Transverse colon (tissue), 3 donors: ENCODE measurements around the gene CEACAM1.

ENCODE experiments used
- CTCF ChIP-seq, 5 experiments: fragments of 200-600 bp in 3 of 5; fragments of 450-650 bp in 2 of 5; sonication (generic) in 3 of 5; IDR thresholded peaks; 1 replicate in 2 of 5; 2 replicates in 3 of 5; pipeline ENCODE4 v1.5.1; 2016 to 2017; ENCODE audit warnings: antibody characterized with exemption in 5 of 5, inconsistent platforms in 3 of 5, mild to moderate bottlenecking in 2 of 5, moderate library complexity in 1 of 5
- POLR2A ChIP-seq: fragments of 450-650 bp; IDR thresholded peaks from one replicate; pipeline ENCODE4 v1.6.1; 2016; ENCODE audit warnings: antibody characterized with exemption, mild to moderate bottlenecking, moderate library complexity

DNA sequence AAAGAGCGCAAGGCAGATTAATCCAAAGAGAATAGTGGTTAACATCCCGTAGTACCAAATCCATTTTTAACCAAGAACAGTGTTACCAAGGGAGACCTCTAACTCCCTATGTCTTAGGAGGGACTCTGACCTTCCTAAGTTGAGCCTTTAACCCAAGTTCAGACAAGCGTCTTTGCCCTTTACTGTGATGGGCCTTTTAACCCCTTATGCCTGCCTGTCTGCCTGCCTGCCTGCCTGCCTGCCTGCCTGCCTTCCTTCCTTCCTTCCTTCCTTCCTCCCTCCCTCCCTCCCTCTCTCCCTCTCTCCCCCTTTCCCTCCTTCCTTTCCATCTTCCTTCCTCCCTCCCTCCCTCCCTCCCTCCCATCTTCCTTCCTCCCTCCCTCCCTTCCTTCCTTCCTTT is 32.6 kb downstream of the CEACAM1 start:
- TF ChIP-seq POLR2A (no peak), CTCF (IDR thresholded peaks at IDR 0.05) (no peak)
